GM23338 (cell line): ENCODE measurements around the gene MIDN. TPM values are rescaled to one million over a fixed set of nuclear protein-coding genes. Genes with fewer than 3 reads are reported as not detected.

Experiments
- ATAC-seq: fragments of 200-7000 bp; cut with Tn5 transposase; 3 replicates; pipeline ENCODE4 v1.9.1; 2020
- DNase-seq: peaks from one replicate; pipeline ENCODE4 v3.0.0-alpha.2; 2015; ENCODE audit warnings: low spot score
- H2AFZ ChIP-seq: fragments of 200-600 bp; sonication (generic); 2 replicates; pipeline ENCODE4 v1.8.0; 2016; ENCODE audit warnings: antibody characterized with exemption, mild to moderate bottlenecking, moderate library complexity
- H3F3A ChIP-seq: fragments of 200-600 bp; sonication (generic); replicated peaks from 2 replicates; pipeline ENCODE4 v1.8.0; 2017; ENCODE audit warnings: antibody characterized with exemption, mixed run types, low read depth
- H3K27ac ChIP-seq: fragments of 200-600 bp; sonication (generic); 2 replicates; pipeline ENCODE4 v1.6.1; 2016; ENCODE audit warnings: low read depth
- H3K27me3 ChIP-seq: fragments of 200-600 bp; sonication (generic); 2 replicates; pipeline ENCODE4 v1.8.0; 2016; ENCODE audit warnings: mild to moderate bottlenecking, mixed run types, moderate library complexity; ENCODE audit not compliant: insufficient read depth
- H3K36me3 ChIP-seq: fragments of 200-600 bp; sonication (generic); 2 replicates; pipeline ENCODE4 v1.8.0; 2016; ENCODE audit warnings: mild to moderate bottlenecking; ENCODE audit not compliant: insufficient read depth
- H3K4me1 ChIP-seq: fragments of 200-600 bp; sonication (generic); 2 replicates; pipeline ENCODE4 v1.8.0; 2016; ENCODE audit warnings: mild to moderate bottlenecking, moderate library complexity; ENCODE audit not compliant: insufficient read depth
- H3K4me2 ChIP-seq: fragments of 200-600 bp; sonication (generic); 2 replicates; pipeline ENCODE4 v1.7.1; 2017; ENCODE audit warnings: mixed run types
- H3K4me3 ChIP-seq: fragments of 200-600 bp; sonication (generic); 2 replicates; pipeline ENCODE4 v1.6.1; 2016; ENCODE audit warnings: mixed run types
- H3K79me2 ChIP-seq: fragments of 200-600 bp; sonication (generic); replicated peaks from 2 replicates; pipeline ENCODE4 v1.8.0; 2017; ENCODE audit warnings: mild to moderate bottlenecking; ENCODE audit not compliant: insufficient read depth
- H3K9me2 ChIP-seq: fragments of 200-600 bp; sonication (generic); 2 replicates; pipeline ENCODE4 v1.8.0; 2017; ENCODE audit not compliant: insufficient read depth
- H4K20me1 ChIP-seq: fragments of 200-600 bp; sonication (generic); replicated peaks from 2 replicates; pipeline ENCODE4 v1.8.0; 2017; ENCODE audit warnings: mild to moderate bottlenecking; ENCODE audit not compliant: insufficient read depth
- H3K27ac Mint-ChIP-seq: 2 replicates; pipeline ENCODE4 v1.8.0; 2020; ENCODE audit warnings: inconsistent platforms, mild to moderate bottlenecking, moderate library complexity, mixed read lengths
- H3K27me3 Mint-ChIP-seq: 3 replicates; pipeline ENCODE4 v1.8.0; 2022; ENCODE audit warnings: low read depth, mild to moderate bottlenecking, moderate library complexity, mixed read lengths, inconsistent platforms; ENCODE audit not compliant: insufficient read depth, poor library complexity
- H3K36me3 Mint-ChIP-seq: 3 replicates; pipeline ENCODE4 v1.8.0; 2021; ENCODE audit warnings: low read depth, mild to moderate bottlenecking, inconsistent platforms, moderate library complexity, mixed read lengths
- H3K4me1 Mint-ChIP-seq: 3 replicates; pipeline ENCODE4 v1.8.0; 2020; ENCODE audit warnings: mild to moderate bottlenecking, inconsistent platforms, mixed read lengths
- H3K4me3 Mint-ChIP-seq: 3 replicates; pipeline ENCODE4 v1.8.0; 2021; ENCODE audit warnings: moderate library complexity, mild to moderate bottlenecking, inconsistent platforms, mixed read lengths
- H3K9me3 Mint-ChIP-seq: 3 replicates; pipeline ENCODE4 v1.8.0; 2020; ENCODE audit warnings: moderate library complexity, mild to moderate bottlenecking, inconsistent platforms, mixed read lengths
- ETS1 ChIP-seq: IDR thresholded peaks from 2 replicates; pipeline ENCODE4 v1.6.1; 2016; ENCODE audit warnings: antibody characterized with exemption
- EZH2 ChIP-seq: fragments of 200-600 bp; sonication (generic); IDR thresholded peaks from one replicate; pipeline ENCODE4 v1.8.0; 2017; ENCODE audit warnings: antibody characterized with exemption, mild to moderate bottlenecking, low read depth; ENCODE audit not compliant: unreplicated experiment
- EZH2phosphoT487 ChIP-seq: fragments of 200-600 bp; sonication (generic); IDR thresholded peaks from one replicate; pipeline ENCODE4 v1.8.1; 2018; ENCODE audit warnings: antibody characterized with exemption; ENCODE audit not compliant: unreplicated experiment
- NANOG ChIP-seq: IDR thresholded peaks from 2 replicates; pipeline ENCODE4 v1.6.1; 2016; ENCODE audit warnings: antibody characterized with exemption, borderline replicate concordance
- POLR2AphosphoS5 ChIP-seq: IDR thresholded peaks from 2 replicates; pipeline ENCODE4 v1.6.1; 2016; ENCODE audit warnings: antibody characterized with exemption, low read depth
- REST ChIP-seq: IDR thresholded peaks from one replicate; pipeline ENCODE4 v1.6.1; 2018; ENCODE audit warnings: antibody characterized with exemption; ENCODE audit not compliant: unreplicated experiment
- STAT1 ChIP-seq: IDR thresholded peaks from one replicate; pipeline ENCODE4 v1.6.1; 2016; ENCODE audit warnings: antibody characterized with exemption; ENCODE audit not compliant: unreplicated experiment
- ZNF114 ChIP-seq: fragments of 250-450 bp; sonication (Bioruptor Pico); IDR thresholded peaks from 2 replicates; pipeline ENCODE4 v1.5.0; 2020; ENCODE audit warnings: mild to moderate bottlenecking, moderate library complexity
- ZNF331 ChIP-seq: fragments of 250-450 bp; sonication (Bioruptor Pico); IDR thresholded peaks from 2 replicates; pipeline ENCODE4 v1.5.0; 2020; ENCODE audit warnings: low read depth, mild to moderate bottlenecking, moderate library complexity
- ZNF462 ChIP-seq: fragments of 250-450 bp; sonication (Bioruptor Pico); IDR thresholded peaks from 2 replicates; pipeline ENCODE4 v1.5.0; 2020; ENCODE audit warnings: mild to moderate bottlenecking, moderate library complexity
- polyA plus RNA-seq: library from polyadenylated mRNA; unstranded; fragments of >200 nt; fragmentation: Nextera tagmentation; extraction: Ambion mirVana; gene quantifications from 2 replicates; pipeline ENCODE4 v1.2.1, GENCODE V29; 2016
- total RNA-seq: library from RNA; depleted of rRNA; stranded (reverse); fragments of >200 nt; shearing (Covaris generic); gene quantifications from 2 replicates; pipeline ENCODE4 v1.2.3, GENCODE V29; 2014

MIDN gene
- total and polyA plus RNA-seq, 2 experiments from 2014 or later = 28.6 to 113 TPM

- TF ChIP-seq POLR2AphosphoS5 = no peak
- no peak for TF ChIP-seq STAT1
- TF ChIP-seq NANOG = no peak
- Histone ChIP-seq H4K20me1 (no peaks in the 10 kb centered on the region), H3K27me3 (peaks cover 4% of the 10 kb centered on the region; the same call in 1 of the 2 replicates), H3K4me1 (no peaks in the 10 kb centered on the region), H3K36me3 (no peaks in the 10 kb centered on the region), H3F3A (peaks cover 5% of the 10 kb centered on the region; the same call in 1 of the 2 replicates), H3K9me2 (no peaks in the 10 kb centered on the region), H3K4me2 (no peak overlapping the region), H3K4me3 (no peak overlapping the region), H2AFZ (no peak overlapping the region), H3K27ac (no peak overlapping the region), H3K79me2 (no peaks in the 10 kb centered on the region)
- H3K36me3 Mint-ChIP-seq = no peaks in the 10 kb centered on the region
- DNase-seq = no peak
- H3K4me3 Mint-ChIP-seq = peak overlapping the region; percentile 37; the same call in 1 of the 3 replicates
- no peak overlapping the region for H3K27ac Mint-ChIP-seq
- peaks cover 10% of the 10 kb centered on the region for H3K27me3 Mint-ChIP-seq
- H3K4me1 Mint-ChIP-seq = peaks cover 2% of the 10 kb centered on the region; the same call in 1 of the 3 replicates
- no peak for ATAC-seq
- H3K9me3 Mint-ChIP-seq = no peaks in the 10 kb centered on the region
Measured at GRCh38 chr19:1296575-1297271, 48.3 kb downstream of the MIDN start.

GRCh38 chr19:1298235-1298634, 49.9 kb downstream of the MIDN start:
- ATAC-seq (no peak), DNase-seq (no peak)
- no peaks in the 10 kb centered on the region for H3K36me3 ChIP-seq
- no peaks in the 10 kb centered on the region for H4K20me1 ChIP-seq
- no peaks in the 10 kb centered on the region for H3K4me1 ChIP-seq
- H3K9me2 ChIP-seq = no peaks in the 10 kb centered on the region
- Mint-ChIP-seq H3K27ac (no peak overlapping the region), H3K4me1 (peaks cover 2% of the 10 kb centered on the region; the same call in 1 of the 3 replicates), H3K4me3 (no peak overlapping the region; the same call in 2 of the 3 replicates), H3K9me3 (no peaks in the 10 kb centered on the region), H3K36me3 (no peaks in the 10 kb centered on the region), H3K27me3 (peaks cover 7% of the 10 kb centered on the region)
- H3K27ac ChIP-seq = no peak overlapping the region
- no peak overlapping the region for H2AFZ ChIP-seq
- H3K4me2 ChIP-seq = no peak overlapping the region
- peaks cover 5% of the 10 kb centered on the region; the same call in 1 of the 2 replicates for H3F3A ChIP-seq
- H3K27me3 ChIP-seq = peaks cover 4% of the 10 kb centered on the region; the same call in 1 of the 2 replicates
- H3K79me2 ChIP-seq = no peaks in the 10 kb centered on the region
- no peak overlapping the region for H3K4me3 ChIP-seq
- TF ChIP-seq EZH2phosphoT487 = no peak
- TF ChIP-seq REST = no peak
- TF ChIP-seq NANOG = no peak
- TF ChIP-seq ETS1 = no peak
- no peak for TF ChIP-seq STAT1
- TF ChIP-seq ZNF114 (CRISPR knock-in tag) = no peak
- no peak for TF ChIP-seq ZNF331
- TF ChIP-seq EZH2 = no peak
- TF ChIP-seq ZNF462 (CRISPR knock-in tag) = no peak
